Body of pancreas (tissue), 4 donors: ENCODE data around the gene SLC38A3. TPM values are rescaled to one million over a fixed set of nuclear protein-coding genes. Genes with fewer than 3 reads are reported as not detected.

Experiments
- ATAC-seq: fragments of 150-250 bp; one replicate; pipeline ENCODE4 v1.9.1; 2016
- DNase-seq, 4 donors: peaks; one replicate each; pipeline ENCODE4 v3.0.0-alpha.2; 2019
- H3K27ac ChIP-seq, 4 donors: fragments of 200-600 bp; sonication (generic); 1 replicate in 3 of 4; 2 replicates in 1 of 4; pipeline versions ENCODE4 v1.5.1 to v1.6.1; 2016 to 2019; ENCODE audit warnings: mild to moderate bottlenecking in 1 of 4, mixed read lengths in 1 of 4, moderate library complexity in 1 of 4
- H3K27me3 ChIP-seq, 2 donors: fragments of 200-600 bp; sonication (generic); one replicate each; pipeline ENCODE4 v1.6.0; 2016; ENCODE audit warnings: mild to moderate bottlenecking in 1 of 2
- H3K36me3 ChIP-seq, 2 donors: fragments of 200-600 bp; sonication (generic); replicated peaks in 1 of 2; 2 replicates each; pipeline ENCODE4 v1.5.1; 2016; ENCODE audit warnings: low read depth in 2 of 2; ENCODE audit not compliant: insufficient read depth in 1 of 2
- H3K4me1 ChIP-seq: fragments of 200-600 bp; sonication (generic); one replicate; pipeline ENCODE4 v1.6.0; 2016
- H3K4me3 ChIP-seq, 2 donors: fragments of 200-600 bp; sonication (generic); 1 replicate in 1 of 2; 2 replicates in 1 of 2; pipeline ENCODE4 v1.5.1; 2016 to 2019
- H3K9me3 ChIP-seq, 3 donors: fragments of 200-600 bp; sonication (generic); 1 replicate in 2 of 3; 2 replicates in 1 of 3; pipeline ENCODE4 v1.5.1; 2016
- POLR2A ChIP-seq, 3 donors: fragments of 450-650 bp; IDR thresholded peaks; one replicate each; pipeline ENCODE4 v1.6.1; 2016; ENCODE audit warnings: antibody characterized with exemption in 3 of 3, mild to moderate bottlenecking in 2 of 3
- WGBS, 2 donors: methylation state at CpG; one replicate each; pipeline ENCODE4 v1.1.5; 2017; 5-methylcytosine and 5-hydroxymethylcytosine counted together
- intact Hi-C: fragments of 100-400 bp; cut with DNase I; formaldehyde crosslinking; loops from one replicate; pipeline ENCODE4 v1.15.1; 2023
- total RNA-seq, 2 donors: library from RNA; depleted of rRNA; stranded (reverse); fragments of >200 nt; gene quantifications; one replicate each; pipeline ENCODE4 v1.1.0, GENCODE V29; 2016
- TF ChIP-seq, protein P1 (sequence below), 7 experiments: fragments of 450-650 bp in 4 of 7; fragments of 200-600 bp in 3 of 7; sonication (generic) in 3 of 7; IDR thresholded peaks; one replicate each; pipeline ENCODE4 v1.5.1; 2016 to 2019; ENCODE audit warnings: antibody characterized with exemption in 7 of 7

SLC38A3 gene
- total RNA-seq, 2 donors from 2014 or later = 4.6 to 48.0 TPM

DNA sequence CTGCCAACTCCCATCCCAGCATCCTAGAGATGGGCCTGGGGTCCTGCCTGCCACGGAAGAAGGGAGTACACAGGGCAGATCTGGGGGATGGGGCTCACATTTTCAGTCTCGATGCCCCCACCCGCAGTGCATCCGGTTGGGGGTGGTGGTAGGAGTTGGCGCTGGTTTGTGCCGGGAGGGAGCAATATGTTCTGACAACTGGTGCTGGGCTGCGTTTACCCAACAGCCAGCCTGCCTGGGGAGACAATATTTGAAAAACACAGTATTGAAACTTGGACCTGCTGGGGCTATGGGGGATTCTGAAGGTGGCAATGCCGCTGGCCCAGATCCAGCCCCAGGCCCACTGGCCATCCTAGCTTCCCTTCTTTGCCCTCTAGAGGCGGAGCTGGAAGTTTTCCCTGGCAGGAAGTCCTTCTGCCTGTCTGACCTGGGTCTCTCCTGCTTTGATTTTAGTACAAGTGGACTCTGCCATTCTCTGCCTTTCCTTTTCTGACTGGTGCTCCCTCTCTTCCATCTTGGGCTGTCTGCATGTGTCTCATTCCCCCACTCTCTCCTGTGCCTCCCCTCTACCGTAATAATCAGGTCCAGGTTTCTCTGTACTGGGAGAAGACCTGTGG is 46.4 kb upstream of the SLC38A3 start:
- ATAC-seq (no peak), DNase-seq (no peak)
- H3K4me1 ChIP-seq = peaks cover 19% of the 10 kb centered on the region
- H3K4me3 ChIP-seq = no peak overlapping the region
- intact Hi-C loops = no loop called here
- no peaks in the 10 kb centered on the region for H3K36me3 ChIP-seq
- no peaks in the 10 kb centered on the region for H3K27me3 ChIP-seq
- no peaks in the 10 kb centered on the region for H3K9me3 ChIP-seq
- peak overlapping the region in 1 of 4 donors; percentile 2 for H3K27ac ChIP-seq
- TF ChIP-seq POLR2A (IDR thresholded peaks at IDR 0.05) = no peak
- TF ChIP-seq, protein P1, sequence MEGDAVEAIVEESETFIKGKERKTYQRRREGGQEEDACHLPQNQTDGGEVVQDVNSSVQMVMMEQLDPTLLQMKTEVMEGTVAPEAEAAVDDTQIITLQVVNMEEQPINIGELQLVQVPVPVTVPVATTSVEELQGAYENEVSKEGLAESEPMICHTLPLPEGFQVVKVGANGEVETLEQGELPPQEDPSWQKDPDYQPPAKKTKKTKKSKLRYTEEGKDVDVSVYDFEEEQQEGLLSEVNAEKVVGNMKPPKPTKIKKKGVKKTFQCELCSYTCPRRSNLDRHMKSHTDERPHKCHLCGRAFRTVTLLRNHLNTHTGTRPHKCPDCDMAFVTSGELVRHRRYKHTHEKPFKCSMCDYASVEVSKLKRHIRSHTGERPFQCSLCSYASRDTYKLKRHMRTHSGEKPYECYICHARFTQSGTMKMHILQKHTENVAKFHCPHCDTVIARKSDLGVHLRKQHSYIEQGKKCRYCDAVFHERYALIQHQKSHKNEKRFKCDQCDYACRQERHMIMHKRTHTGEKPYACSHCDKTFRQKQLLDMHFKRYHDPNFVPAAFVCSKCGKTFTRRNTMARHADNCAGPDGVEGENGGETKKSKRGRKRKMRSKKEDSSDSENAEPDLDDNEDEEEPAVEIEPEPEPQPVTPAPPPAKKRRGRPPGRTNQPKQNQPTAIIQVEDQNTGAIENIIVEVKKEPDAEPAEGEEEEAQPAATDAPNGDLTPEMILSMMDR (IDR thresholded peaks at IDR 0.05) = no peak
- 79 to 88% methylated on average over 5 to 10 of the region's 10 CpGs for WGBS, 2 donors

DNA sequence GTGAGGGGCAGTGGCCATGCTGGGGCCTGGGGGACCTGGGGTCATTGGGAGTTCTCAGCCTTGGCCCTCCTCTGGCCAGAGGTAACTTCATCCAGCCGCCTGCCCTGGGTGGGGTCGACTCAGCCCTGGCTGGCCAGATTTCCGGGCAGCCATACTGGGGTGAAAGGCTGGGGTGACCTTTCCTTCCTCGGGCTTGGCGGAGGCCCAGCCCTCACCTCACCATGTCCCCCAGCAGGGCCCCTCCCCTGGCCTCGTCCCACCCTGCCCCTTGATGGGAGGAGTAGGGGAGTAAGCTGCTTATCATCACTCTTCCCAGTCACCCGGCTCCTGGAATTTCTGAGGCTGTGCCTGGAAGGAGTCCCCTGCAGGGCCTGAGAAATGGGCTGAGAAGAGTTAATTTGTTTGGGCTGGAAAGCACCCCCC is 44.5 kb upstream of the SLC38A3 start:
- TF ChIP-seq, protein P1 (IDR thresholded peaks at IDR 0.05) = no peak
- TF ChIP-seq POLR2A (IDR thresholded peaks at IDR 0.05) = no peak
- Histone ChIP-seq H3K4me1 (peaks cover 15% of the 10 kb centered on the region), H3K27me3 (no peaks in the 10 kb centered on the region), H3K36me3 (no peaks in the 10 kb centered on the region), H3K9me3 (no peaks in the 10 kb centered on the region), H3K27ac (no peak overlapping the region), H3K4me3 (no peak overlapping the region)
- ATAC-seq = no peak
- DNase-seq = no peak
- 80 to 82% methylated on average over 1 to 6 of the region's 7 CpGs for WGBS, 2 donors
- intact Hi-C loops = no loop called here

DNA sequence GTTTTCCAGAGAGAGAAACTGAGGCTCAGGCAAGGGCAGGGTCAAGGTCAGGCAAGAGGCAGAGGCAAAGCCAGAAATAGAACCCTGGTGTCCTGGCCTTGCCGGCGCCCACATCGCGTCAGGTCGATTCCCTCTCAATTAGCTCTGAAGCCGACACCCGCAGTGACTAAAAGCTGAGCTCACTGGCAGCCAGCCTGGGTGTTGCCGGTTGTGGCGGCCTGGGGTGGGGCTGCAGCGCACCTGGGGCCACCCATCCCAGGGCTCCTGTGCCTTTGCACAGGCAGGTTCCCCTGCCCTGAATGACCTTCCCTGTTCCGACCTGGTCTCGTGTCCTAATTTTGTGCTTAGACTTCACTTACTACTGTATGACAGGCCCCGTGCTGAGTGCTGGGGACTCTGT is 43.8 kb upstream of the SLC38A3 start:
- intact Hi-C loops = no loop called here
- Histone ChIP-seq H3K27ac (no peak overlapping the region), H3K4me3 (no peak overlapping the region), H3K27me3 (no peaks in the 10 kb centered on the region), H3K9me3 (no peaks in the 10 kb centered on the region), H3K36me3 (no peaks in the 10 kb centered on the region), H3K4me1 (peaks cover 7% of the 10 kb centered on the region)
- no peak for TF ChIP-seq POLR2A (IDR thresholded peaks at IDR 0.05)
- TF ChIP-seq, protein P1 (IDR thresholded peaks at IDR 0.05) = no peak
- ATAC-seq (no peak), DNase-seq (no peak)
- 66 to 74% methylated on average over 10 to 13 of the region's 13 CpGs for WGBS, 2 donors

DNA sequence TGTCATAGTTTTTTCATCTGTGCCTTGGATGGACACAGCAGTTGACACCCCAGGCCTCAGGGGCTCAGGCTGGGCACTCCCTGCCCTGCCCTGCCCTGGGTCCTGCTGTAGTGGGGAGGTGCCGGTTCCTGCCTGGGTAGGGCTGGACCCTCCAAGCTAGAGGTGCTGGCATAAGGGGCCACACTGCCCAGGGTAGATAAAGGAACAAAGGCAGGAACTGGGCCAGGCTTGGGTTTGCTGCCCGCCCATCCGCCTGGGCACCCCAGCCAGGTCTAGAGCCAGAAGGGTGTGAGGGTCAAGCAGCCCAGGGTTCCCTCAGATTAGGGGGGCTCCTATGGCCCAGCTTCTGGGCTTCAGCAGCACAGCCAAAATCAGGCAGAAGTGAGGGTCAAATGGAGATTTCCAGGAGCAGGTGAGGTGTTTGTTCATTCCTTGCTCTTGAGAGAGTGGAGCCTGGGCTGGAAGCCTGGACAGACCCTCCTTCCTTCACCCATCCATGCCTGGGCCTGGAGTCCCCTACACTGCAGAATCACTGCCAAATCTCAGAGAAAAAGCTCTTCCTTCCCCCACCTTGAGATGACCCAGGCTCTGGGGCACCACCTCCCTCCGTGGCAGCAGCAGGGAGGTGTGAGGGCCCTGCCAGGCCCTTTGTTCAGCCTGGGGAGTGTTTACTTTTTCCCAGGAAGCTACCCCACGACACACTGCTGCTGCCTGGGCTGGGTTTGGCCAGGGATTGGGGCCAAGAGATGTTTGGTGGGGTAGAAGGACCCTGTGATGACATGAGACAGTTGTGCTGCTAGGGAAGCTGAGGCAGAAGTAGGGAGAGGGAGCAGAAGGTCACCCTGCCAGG is 42.8 kb upstream of the SLC38A3 start:
- Histone ChIP-seq H3K36me3 (no peaks in the 10 kb centered on the region), H3K27me3 (no peaks in the 10 kb centered on the region), H3K9me3 (no peaks in the 10 kb centered on the region), H3K4me3 (no peak overlapping the region), H3K27ac (peak overlapping the region in 1 of 4 donors; percentile 11), H3K4me1 (peaks cover 4% of the 10 kb centered on the region)
- ATAC-seq = no peak
- DNase-seq = no peak
- 59 to 72% methylated on average over 2 to 5 of the region's 5 CpGs for WGBS, 2 donors
- TF ChIP-seq, protein P1 (IDR thresholded peaks at IDR 0.05) = no peak
- TF ChIP-seq POLR2A (IDR thresholded peaks at IDR 0.05) = no peak
- intact Hi-C loops = no loop called here
